Measurements from ENCODE around the gene OR52J3. TPM values are rescaled to one million over a fixed set of nuclear protein-coding genes. Genes with fewer than 3 reads are reported as not detected.

The OR52J3 gene
- total RNA-seq (not detected in 2 replicates), polyA plus RNA-seq (not detected in 2 replicates), polyA minus RNA-seq (not detected in 2 replicates)
- not detected for total RNA-seq (2013)

DNA sequence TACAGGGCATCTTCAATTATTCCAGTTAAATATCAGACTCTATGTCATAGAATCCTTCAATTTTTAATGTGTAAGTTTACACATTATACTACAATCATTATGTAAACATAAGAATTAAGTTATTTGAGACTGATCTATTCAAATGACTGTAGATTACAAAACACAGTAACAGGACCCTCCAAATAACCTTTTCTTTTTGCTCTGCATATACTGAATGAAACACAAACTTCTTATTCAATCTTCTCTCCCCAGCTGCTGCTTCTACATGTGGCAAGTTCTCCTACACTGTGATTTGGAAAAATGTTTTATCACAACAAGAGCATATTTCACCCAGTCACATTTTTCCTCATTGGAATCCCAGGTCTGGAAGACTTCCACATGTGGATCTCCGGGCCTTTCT, at the start of gene OR52J3:
Gene OR52J3 (plus strand): TSS at position 301 of the 400 bp plus-strand sequence. CDS start 0 bp downstream, at position 301.
- Histone ChIP-seq H2AFZ (ENCODE audit: insufficient read depth, low read depth, low read length, poor library complexity, severe bottlenecking) (no peak within 1 kb of the TSS), H3K27me3 (replicated peaks in 1 of 4; ENCODE audit: control extremely low read depth in 1 of 4, control insufficient read depth in 3 of 4, insufficient read depth in 4 of 4, low read length in 3 of 4) (no peaks in the 10 kb centered on the region), H3K79me2 (ENCODE audit: control insufficient read depth, insufficient read depth, low read length) (no peaks in the 10 kb centered on the region), H3K4me2 (replicated peaks; ENCODE audit: low read depth, low read length, poor library complexity, severe bottlenecking) (no peak within 1 kb of the TSS), H3K36me3 (replicated peaks in 1 of 2; ENCODE audit: control extremely low read depth in 1 of 2, control insufficient read depth in 1 of 2, extremely low read depth in 1 of 2, insufficient read depth in 2 of 2, low read length in 1 of 2) (no peaks in the 10 kb centered on the region), H3K9me3 (ENCODE audit: control extremely low read depth in 1 of 3, control insufficient read depth in 2 of 3, insufficient read depth in 1 of 3, low read length in 2 of 3) (peaks cover 0 to 1% (median 0%) of the 10 kb centered on the region in 3 donors), H4K20me1 (ENCODE audit: control insufficient read depth, insufficient read depth, low read length, poor library complexity, severe bottlenecking) (no peaks in the 10 kb centered on the region), H3K4me1 (ENCODE audit: control insufficient read depth in 2 of 2, insufficient read depth in 2 of 2, low read length in 2 of 2) (no peaks in the 10 kb centered on the region), H3K27ac (ENCODE audit: low read length in 2 of 2) (no peak within 1 kb of the TSS), H3K4me3 (ENCODE audit: control extremely low read depth in 1 of 5, extremely low read depth in 1 of 5, insufficient read depth in 1 of 5, low read depth in 2 of 5, low read length in 4 of 5) (no peak within 1 kb of the TSS), H3K9ac (ENCODE audit: low read length) (no peak within 1 kb of the TSS)
- H3K9me3 Mint-ChIP-seq (ENCODE audit: insufficient read depth), result no peaks in the 10 kb centered on the region
- no peak within 1 kb of the TSS for H3K4me3 Mint-ChIP-seq
- intact Hi-C loops (cut with micrococcal nuclease), result no loop called here
- H3K27me3 Mint-ChIP-seq, result no peaks in the 10 kb centered on the region
- H3K4me1 Mint-ChIP-seq, result no peaks in the 10 kb centered on the region
- 90% methylated on average over 1 of the region's 1 CpG for WGBS (ENCODE audit: insufficient coverage)
- H3K27ac Mint-ChIP-seq, result no peak within 1 kb of the TSS
- DNase-seq (no peak), ATAC-seq (ENCODE audit: low read depth) (no peak)
- no peak for TF ChIP-seq EZH2 (IDR thresholded peaks at IDR 0.05; ENCODE audit: borderline replicate concordance, insufficient read depth, low read depth, low read length, poor library complexity, severe bottlenecking)
- TF ChIP-seq, protein P1, sequence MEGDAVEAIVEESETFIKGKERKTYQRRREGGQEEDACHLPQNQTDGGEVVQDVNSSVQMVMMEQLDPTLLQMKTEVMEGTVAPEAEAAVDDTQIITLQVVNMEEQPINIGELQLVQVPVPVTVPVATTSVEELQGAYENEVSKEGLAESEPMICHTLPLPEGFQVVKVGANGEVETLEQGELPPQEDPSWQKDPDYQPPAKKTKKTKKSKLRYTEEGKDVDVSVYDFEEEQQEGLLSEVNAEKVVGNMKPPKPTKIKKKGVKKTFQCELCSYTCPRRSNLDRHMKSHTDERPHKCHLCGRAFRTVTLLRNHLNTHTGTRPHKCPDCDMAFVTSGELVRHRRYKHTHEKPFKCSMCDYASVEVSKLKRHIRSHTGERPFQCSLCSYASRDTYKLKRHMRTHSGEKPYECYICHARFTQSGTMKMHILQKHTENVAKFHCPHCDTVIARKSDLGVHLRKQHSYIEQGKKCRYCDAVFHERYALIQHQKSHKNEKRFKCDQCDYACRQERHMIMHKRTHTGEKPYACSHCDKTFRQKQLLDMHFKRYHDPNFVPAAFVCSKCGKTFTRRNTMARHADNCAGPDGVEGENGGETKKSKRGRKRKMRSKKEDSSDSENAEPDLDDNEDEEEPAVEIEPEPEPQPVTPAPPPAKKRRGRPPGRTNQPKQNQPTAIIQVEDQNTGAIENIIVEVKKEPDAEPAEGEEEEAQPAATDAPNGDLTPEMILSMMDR (IDR thresholded peaks at IDR 0.05), result no peak
- CTCF ChIA-PET, result no interaction called here
- POLR2A ChIA-PET, result no interaction called here

DNA sequence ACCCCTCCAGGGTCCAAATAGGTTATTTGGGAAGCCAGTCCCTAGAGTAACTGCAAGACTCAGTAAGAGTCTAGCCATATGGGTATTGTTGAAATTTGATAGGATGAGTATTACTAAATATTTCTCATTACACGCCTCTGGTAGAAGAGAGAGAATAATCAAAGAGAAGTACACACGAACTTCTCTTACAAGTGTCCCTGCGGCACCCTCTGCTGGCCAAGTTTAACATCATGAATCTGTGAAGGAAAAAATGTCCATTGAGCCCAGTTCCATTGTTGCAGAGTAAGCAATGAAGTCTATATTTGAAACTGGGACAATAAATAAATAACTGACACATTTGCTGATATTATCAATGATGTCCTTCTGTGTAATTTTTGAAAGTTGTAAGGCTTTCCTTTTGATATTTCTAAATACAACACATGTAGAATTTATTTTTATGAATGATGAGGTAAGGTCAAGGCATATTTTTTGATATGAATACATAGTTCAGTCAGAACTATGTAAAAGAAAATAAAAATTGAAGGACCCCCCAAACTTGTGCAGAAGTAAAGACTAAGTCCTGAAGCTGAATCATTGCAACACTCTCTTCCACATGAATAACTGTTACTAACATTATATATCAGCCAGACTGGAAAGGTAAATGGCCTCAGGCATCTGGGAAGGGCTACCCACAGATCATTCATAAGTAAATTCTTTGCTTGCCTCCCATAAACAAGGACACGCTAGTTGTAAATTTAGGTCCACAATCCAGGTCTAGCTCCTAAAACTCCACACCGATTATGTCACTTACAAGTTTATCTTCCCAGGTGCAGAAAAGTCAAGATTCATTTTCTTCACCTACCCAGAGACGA, 41.7 kb upstream of the OR52J3 start:
- ATAC-seq (ENCODE audit: low read depth) (no peak), DNase-seq (peak; percentile 32)
- H3K27ac ChIP-seq (ENCODE audit: low read length in 2 of 2), result no peak overlapping the region
- no peaks in the 10 kb centered on the region for H4K20me1 ChIP-seq (ENCODE audit: control insufficient read depth, insufficient read depth, low read length, poor library complexity, severe bottlenecking)
- H3K4me3 Mint-ChIP-seq, result no peak overlapping the region
- H3K4me2 ChIP-seq (replicated peaks; ENCODE audit: low read depth, low read length, poor library complexity, severe bottlenecking), result no peak overlapping the region
- intact Hi-C loops (cut with micrococcal nuclease), result loop anchor here (5.0 kb wide), 1 partner anchor 817 kb away; no protein-coding TSS in a partner anchor
- no peaks in the 10 kb centered on the region for H3K27me3 ChIP-seq (replicated peaks in 1 of 4; ENCODE audit: control extremely low read depth in 1 of 4, control insufficient read depth in 3 of 4, insufficient read depth in 4 of 4, low read length in 3 of 4)
- H3K36me3 ChIP-seq (replicated peaks in 1 of 2; ENCODE audit: control extremely low read depth in 1 of 2, control insufficient read depth in 1 of 2, extremely low read depth in 1 of 2, insufficient read depth in 2 of 2, low read length in 1 of 2), result no peaks in the 10 kb centered on the region
- H3K9me3 ChIP-seq (ENCODE audit: control extremely low read depth in 1 of 3, control insufficient read depth in 2 of 3, insufficient read depth in 1 of 3, low read length in 2 of 3), result no peaks in the 10 kb centered on the region
- no peaks in the 10 kb centered on the region for H3K9me3 Mint-ChIP-seq (ENCODE audit: insufficient read depth)
- no peaks in the 10 kb centered on the region for H3K4me1 ChIP-seq (ENCODE audit: control insufficient read depth in 2 of 2, insufficient read depth in 2 of 2, low read length in 2 of 2)
- ChIA-PET CTCF (interaction anchor here (1.8 kb wide), 1 partner anchor 368 kb away, joined by 7 read pairs; the partner anchor contains the start of gene OR51D1), POLR2A (no interaction called here)
- no peak overlapping the region for H2AFZ ChIP-seq (ENCODE audit: insufficient read depth, low read depth, low read length, poor library complexity, severe bottlenecking)
- 92% methylated on average over 3 of the region's 6 CpGs for WGBS (ENCODE audit: insufficient coverage)
- no peak overlapping the region for H3K27ac Mint-ChIP-seq
- peaks cover 9% of the 10 kb centered on the region for H3K27me3 Mint-ChIP-seq
- no peaks in the 10 kb centered on the region for H3K4me1 Mint-ChIP-seq
- H3K79me2 ChIP-seq (ENCODE audit: control insufficient read depth, insufficient read depth, low read length), result no peaks in the 10 kb centered on the region
- TF ChIP-seq, protein P1 (IDR thresholded peaks at IDR 0.05), result peak; percentile 46
- no peak for TF ChIP-seq EZH2 (IDR thresholded peaks at IDR 0.05; ENCODE audit: borderline replicate concordance, insufficient read depth, low read depth, low read length, poor library complexity, severe bottlenecking)
- H3K4me3 ChIP-seq (ENCODE audit: control extremely low read depth in 1 of 5, extremely low read depth in 1 of 5, insufficient read depth in 1 of 5, low read depth in 2 of 5, low read length in 4 of 5), result no peak overlapping the region
- no peak overlapping the region for H3K9ac ChIP-seq (ENCODE audit: low read length)

All from B cell (primary cell).